Stomach smooth muscle (tissue), 2 donors: ENCODE measurements around the gene TEX26.

Experiments used
- H3K27ac ChIP-seq: one replicate; pipeline ENCODE4 v1.7.0; 2013; ENCODE audit warnings: mild to moderate bottlenecking, low read length, inconsistent platforms
- H3K27me3 ChIP-seq, 2 donors: one replicate each; pipeline ENCODE4 v1.7.0; 2013; ENCODE audit warnings: low read length in 2 of 2; ENCODE audit not compliant: insufficient read depth in 2 of 2, control insufficient read depth in 1 of 2
- H3K36me3 ChIP-seq, 2 donors: one replicate each; pipeline ENCODE4 v1.7.0; 2013; ENCODE audit warnings: low read length in 2 of 2; ENCODE audit not compliant: control insufficient read depth in 2 of 2, insufficient read depth in 2 of 2
- H3K4me1 ChIP-seq: one replicate; pipeline ENCODE4 v1.7.0; 2013; ENCODE audit warnings: low read length; ENCODE audit not compliant: control insufficient read depth, insufficient read depth
- H3K4me3 ChIP-seq, 2 donors: one replicate each; pipeline ENCODE4 v1.7.0; 2013; ENCODE audit warnings: low read length in 2 of 2
- H3K9ac ChIP-seq, 2 donors: one replicate each; pipeline ENCODE4 v1.7.0; 2013; ENCODE audit warnings: low read length in 2 of 2, mild to moderate bottlenecking in 1 of 2
- H3K9me3 ChIP-seq, 2 donors: one replicate each; pipeline ENCODE4 v1.7.0; 2013; ENCODE audit warnings: low read length in 2 of 2; ENCODE audit not compliant: control insufficient read depth in 2 of 2
- donor health status: healthy.
- donor health status: Pancreatic carcinoma.

The TEX26 gene

GRCh38 chr13:30932481-30933353 is at the start of gene TEX26:
Gene TEX26, plus strand, starts transcription at chr13:30932656. Its CDS starts 60 bp downstream, at chr13:30932716.
- H3K9ac ChIP-seq, result no peak within 1 kb of the TSS
- H3K9me3 ChIP-seq, result no peaks in the 10 kb centered on the region
- H3K36me3 ChIP-seq, result no peaks in the 10 kb centered on the region
- peaks cover 2% of the 10 kb centered on the region for H3K4me1 ChIP-seq
- peak within 1 kb of the TSS in 1 of 2 donors; percentile 8 for H3K4me3 ChIP-seq
- H3K27ac ChIP-seq, result no peak within 1 kb of the TSS
- H3K27me3 ChIP-seq, result peaks cover 0 to 13% of the 10 kb centered on the region in 2 donors

GRCh38 chr13:30882996-30883766 is 49.3 kb upstream of the TEX26 start:
- Histone ChIP-seq H3K27ac (no peak overlapping the region), H3K36me3 (no peaks in the 10 kb centered on the region), H3K27me3 (no peaks in the 10 kb centered on the region), H3K4me1 (peaks cover 22% of the 10 kb centered on the region), H3K4me3 (no peak overlapping the region), H3K9me3 (no peaks in the 10 kb centered on the region), H3K9ac (no peak overlapping the region)

- peaks cover 0 to 4% of the 10 kb centered on the region in 2 donors for H3K9me3 ChIP-seq
- peaks cover 22% of the 10 kb centered on the region for H3K4me1 ChIP-seq
- H3K9ac ChIP-seq, result no peak overlapping the region
- H3K36me3 ChIP-seq, result no peaks in the 10 kb centered on the region
- H3K27me3 ChIP-seq, result no peaks in the 10 kb centered on the region
- no peak overlapping the region for H3K4me3 ChIP-seq
- H3K27ac ChIP-seq, result no peak overlapping the region
These were observed 47.9 kb upstream of the TEX26 start for GRCh38 chr13:30884543-30884942.

GRCh38 chr13:30889196-30889690 is 43.2 kb upstream of the TEX26 start:
- Histone ChIP-seq H3K4me1 (no peaks in the 10 kb centered on the region), H3K4me3 (no peak overlapping the region), H3K36me3 (no peaks in the 10 kb centered on the region)

GRCh38 chr13:30892966-30893365 is 39.5 kb upstream of the TEX26 start:
- no peak overlapping the region for H3K9ac ChIP-seq
- H3K9me3 ChIP-seq, result peaks cover 0 to 4% of the 10 kb centered on the region in 2 donors
- peaks cover 3% of the 10 kb centered on the region for H3K4me1 ChIP-seq
- no peaks in the 10 kb centered on the region for H3K36me3 ChIP-seq
- H3K27me3 ChIP-seq, result no peaks in the 10 kb centered on the region
- H3K27ac ChIP-seq, result no peak overlapping the region
- H3K4me3 ChIP-seq, result no peak overlapping the region

More at GRCh38 chr13:30889196-30889690, 43.2 kb upstream of the TEX26 start:
- Histone ChIP-seq H3K9ac (no peak overlapping the region), H3K27ac (no peak overlapping the region), H3K27me3 (no peaks in the 10 kb centered on the region), H3K9me3 (peaks cover 0 to 4% of the 10 kb centered on the region in 2 donors)

- Histone ChIP-seq H3K27ac (no peak overlapping the region), H3K4me1 (peaks cover 6% of the 10 kb centered on the region), H3K4me3 (no peak overlapping the region), H3K36me3 (no peaks in the 10 kb centered on the region), H3K9me3 (no peaks in the 10 kb centered on the region), H3K9ac (no peak overlapping the region), H3K27me3 (no peaks in the 10 kb centered on the region)
These were observed 36.7 kb upstream of the TEX26 start for GRCh38 chr13:30895773-30896172.

- no peak overlapping the region for H3K4me3 ChIP-seq
- no peaks in the 10 kb centered on the region for H3K36me3 ChIP-seq
- H3K27ac ChIP-seq, result peak overlapping the region; percentile 41
- peaks cover 6% of the 10 kb centered on the region for H3K4me1 ChIP-seq
- H3K9me3 ChIP-seq, result no peaks in the 10 kb centered on the region
- H3K9ac ChIP-seq, result no peak overlapping the region
- H3K27me3 ChIP-seq, result no peaks in the 10 kb centered on the region
These were observed 34.4 kb upstream of the TEX26 start for GRCh38 chr13:30898070-30898469.

GRCh38 chr13:30898678-30899241 is 33.7 kb upstream of the TEX26 start:
- no peak overlapping the region for H3K4me3 ChIP-seq
- peaks cover 6% of the 10 kb centered on the region for H3K4me1 ChIP-seq
- H3K9me3 ChIP-seq, result no peaks in the 10 kb centered on the region
- H3K27ac ChIP-seq, result peak overlapping the region; percentile 41
- no peaks in the 10 kb centered on the region for H3K36me3 ChIP-seq
- H3K9ac ChIP-seq, result no peak overlapping the region
- H3K27me3 ChIP-seq, result no peaks in the 10 kb centered on the region

GRCh38 chr13:30900436-30900835 is 32.0 kb upstream of the TEX26 start:
- H3K9ac ChIP-seq, result no peak overlapping the region
- no peaks in the 10 kb centered on the region for H3K9me3 ChIP-seq
- H3K27me3 ChIP-seq, result peaks cover 10% of the 10 kb centered on the region in 2 donors
- H3K4me3 ChIP-seq, result no peak overlapping the region
- peaks cover 5% of the 10 kb centered on the region for H3K4me1 ChIP-seq
- no peaks in the 10 kb centered on the region for H3K36me3 ChIP-seq
- H3K27ac ChIP-seq, result no peak overlapping the region

GRCh38 chr13:30900952-30901749 is 31.3 kb upstream of the TEX26 start:
- Histone ChIP-seq H3K27ac (no peak overlapping the region), H3K9ac (no peak overlapping the region), H3K9me3 (no peaks in the 10 kb centered on the region), H3K4me3 (no peak overlapping the region), H3K4me1 (peaks cover 9% of the 10 kb centered on the region), H3K36me3 (no peaks in the 10 kb centered on the region), H3K27me3 (peaks cover 14 to 17% of the 10 kb centered on the region in 2 donors)
